ENCODE results near the gene PROCR. TPM values are rescaled to one million over a fixed set of nuclear protein-coding genes. Genes with fewer than 3 reads are reported as not detected.

Gene PROCR
- total RNA-seq, 4 donors from 2014 or later = 11.7 to 59.4 (median 35.9) TPM

DNA sequence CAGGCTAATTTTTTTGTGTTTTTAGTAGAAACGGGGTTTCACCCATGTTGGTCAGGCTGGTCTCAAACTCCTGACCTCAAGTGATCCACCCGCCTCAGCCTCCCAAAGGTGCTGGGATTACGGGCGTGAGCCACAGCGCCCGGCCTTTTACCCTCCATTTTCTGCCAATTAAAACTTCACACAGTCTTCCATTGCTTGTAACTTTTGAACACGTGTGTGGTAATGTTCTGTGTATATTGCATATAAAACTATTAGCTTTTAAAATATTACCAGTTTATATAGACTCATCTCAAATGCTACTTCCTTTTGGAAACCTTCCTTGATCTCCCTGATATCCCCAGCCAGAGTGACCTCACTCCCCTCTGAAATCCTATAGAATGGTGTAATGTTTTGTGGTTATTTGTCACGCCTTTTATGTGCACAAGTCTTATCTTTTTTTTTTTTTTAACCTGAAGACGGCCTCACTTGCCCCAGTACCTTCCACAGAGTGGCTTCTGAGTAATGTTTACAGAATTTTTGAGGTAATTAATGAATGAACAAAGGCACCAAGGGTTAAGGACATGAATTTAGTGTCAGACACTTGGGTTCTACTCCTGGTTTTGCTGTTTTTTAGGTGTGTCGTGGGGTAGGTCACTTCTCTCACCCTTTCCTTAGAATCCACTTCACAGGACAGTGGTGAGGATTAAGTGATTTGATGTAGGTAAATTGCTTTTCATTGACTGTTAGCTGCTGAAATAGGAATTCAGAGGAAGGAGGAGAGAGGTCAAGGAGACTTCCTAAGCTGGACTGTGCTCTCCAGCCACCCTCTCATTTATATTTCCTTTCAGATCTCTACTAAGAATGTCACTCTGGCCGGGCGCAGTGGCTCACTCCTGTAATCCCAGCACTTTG, 43.4 kb downstream of the PROCR start:
- Histone ChIP-seq H3K27ac (no peak overlapping the region), H3K27me3 (no peaks in the 10 kb centered on the region), H3K4me1 (no peaks in the 10 kb centered on the region), H3K4me3 (no peak overlapping the region), H3K9me3 (no peaks in the 10 kb centered on the region), H3K36me3 (peaks cover 0 to 58% of the 10 kb centered on the region in 2 donors)
- TF ChIP-seq POLR2A (IDR thresholded peaks at IDR 0.05) = no peak
- TF ChIP-seq POLR2AphosphoS5 (IDR thresholded peaks at IDR 0.05) = no peak
- TF ChIP-seq, protein P1, sequence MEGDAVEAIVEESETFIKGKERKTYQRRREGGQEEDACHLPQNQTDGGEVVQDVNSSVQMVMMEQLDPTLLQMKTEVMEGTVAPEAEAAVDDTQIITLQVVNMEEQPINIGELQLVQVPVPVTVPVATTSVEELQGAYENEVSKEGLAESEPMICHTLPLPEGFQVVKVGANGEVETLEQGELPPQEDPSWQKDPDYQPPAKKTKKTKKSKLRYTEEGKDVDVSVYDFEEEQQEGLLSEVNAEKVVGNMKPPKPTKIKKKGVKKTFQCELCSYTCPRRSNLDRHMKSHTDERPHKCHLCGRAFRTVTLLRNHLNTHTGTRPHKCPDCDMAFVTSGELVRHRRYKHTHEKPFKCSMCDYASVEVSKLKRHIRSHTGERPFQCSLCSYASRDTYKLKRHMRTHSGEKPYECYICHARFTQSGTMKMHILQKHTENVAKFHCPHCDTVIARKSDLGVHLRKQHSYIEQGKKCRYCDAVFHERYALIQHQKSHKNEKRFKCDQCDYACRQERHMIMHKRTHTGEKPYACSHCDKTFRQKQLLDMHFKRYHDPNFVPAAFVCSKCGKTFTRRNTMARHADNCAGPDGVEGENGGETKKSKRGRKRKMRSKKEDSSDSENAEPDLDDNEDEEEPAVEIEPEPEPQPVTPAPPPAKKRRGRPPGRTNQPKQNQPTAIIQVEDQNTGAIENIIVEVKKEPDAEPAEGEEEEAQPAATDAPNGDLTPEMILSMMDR (IDR thresholded peaks at IDR 0.05) = no peak
- no peak for TF ChIP-seq EP300 (IDR thresholded peaks at IDR 0.05)
- WGBS, 2 donors (ENCODE audit: low coverage in 1 of 2) = 91 to 93% methylated on average over 10 of the region's 12 CpGs
- ATAC-seq = no peak

DNA sequence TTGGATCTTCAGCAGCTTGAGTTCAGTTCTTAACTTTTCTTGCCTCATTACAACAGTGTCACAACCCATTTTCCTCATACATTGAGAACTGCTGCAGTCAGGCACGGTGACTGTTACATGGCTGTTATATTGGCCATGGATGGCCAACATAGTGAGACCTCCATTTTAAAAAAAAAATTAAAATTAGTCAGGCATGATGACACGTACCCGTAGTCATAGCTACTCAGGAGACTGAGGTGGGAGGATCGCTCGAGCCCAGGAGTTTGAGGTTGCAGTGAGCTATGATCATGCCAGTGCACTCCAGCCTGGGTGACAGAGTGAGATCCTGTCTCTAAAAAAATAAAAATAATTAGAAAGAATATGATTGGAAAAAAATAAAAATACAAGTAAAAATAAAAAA, 44.7 kb downstream of the PROCR start:
- H3K4me3 ChIP-seq = no peak overlapping the region
- 82 to 100% methylated on average over 3 to 4 of the region's 5 CpGs for WGBS, 2 donors (ENCODE audit: low coverage in 1 of 2)
- no peaks in the 10 kb centered on the region for H3K9me3 ChIP-seq
- H3K27ac ChIP-seq = no peak overlapping the region
- no peaks in the 10 kb centered on the region for H3K4me1 ChIP-seq
- peaks cover 0 to 47% of the 10 kb centered on the region in 2 donors for H3K36me3 ChIP-seq
- no peak for ATAC-seq
- TF ChIP-seq, protein P1 (IDR thresholded peaks at IDR 0.05) = no peak
- no peak for TF ChIP-seq EP300 (IDR thresholded peaks at IDR 0.05)
- TF ChIP-seq POLR2A (IDR thresholded peaks at IDR 0.05) = no peak
- TF ChIP-seq POLR2AphosphoS5 (IDR thresholded peaks at IDR 0.05) = no peak
- no peaks in the 10 kb centered on the region for H3K27me3 ChIP-seq

DNA sequence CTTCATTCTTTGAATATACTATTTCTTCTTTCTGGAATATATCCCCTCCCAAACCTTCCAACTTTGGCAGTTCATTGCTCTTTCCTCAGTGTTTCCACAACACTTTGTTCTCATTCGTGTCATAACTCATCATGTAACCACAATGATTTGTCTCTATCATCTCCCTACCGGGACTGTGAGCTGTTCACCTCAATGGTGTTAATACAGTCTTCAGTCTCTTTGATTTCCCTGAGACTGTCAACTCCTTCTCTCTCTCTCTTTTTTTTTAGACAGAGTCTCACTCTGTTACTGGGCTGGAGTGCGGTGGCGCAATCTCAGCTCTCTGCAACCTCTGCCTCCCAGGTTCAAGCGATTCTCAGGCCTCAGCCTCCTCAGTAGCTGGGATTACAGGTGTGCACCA, 52.1 kb downstream of the PROCR start:
- Histone ChIP-seq H3K36me3 (no peaks in the 10 kb centered on the region), H3K27ac (no peak overlapping the region), H3K4me3 (no peak overlapping the region), H3K27me3 (no peaks in the 10 kb centered on the region), H3K9me3 (no peaks in the 10 kb centered on the region), H3K4me1 (peaks cover 0 to 14% (median 0%) of the 10 kb centered on the region in 3 donors)
- ATAC-seq = no peak
- no peak for TF ChIP-seq POLR2A (IDR thresholded peaks at IDR 0.05)
- TF ChIP-seq, protein P1 (IDR thresholded peaks at IDR 0.05) = no peak
- TF ChIP-seq EP300 (IDR thresholded peaks at IDR 0.05) = no peak
- TF ChIP-seq POLR2AphosphoS5 (IDR thresholded peaks at IDR 0.05) = no peak
- 90 to 100% methylated on average over 2 to 5 of the region's 5 CpGs for WGBS, 2 donors (ENCODE audit: low coverage in 1 of 2)

DNA sequence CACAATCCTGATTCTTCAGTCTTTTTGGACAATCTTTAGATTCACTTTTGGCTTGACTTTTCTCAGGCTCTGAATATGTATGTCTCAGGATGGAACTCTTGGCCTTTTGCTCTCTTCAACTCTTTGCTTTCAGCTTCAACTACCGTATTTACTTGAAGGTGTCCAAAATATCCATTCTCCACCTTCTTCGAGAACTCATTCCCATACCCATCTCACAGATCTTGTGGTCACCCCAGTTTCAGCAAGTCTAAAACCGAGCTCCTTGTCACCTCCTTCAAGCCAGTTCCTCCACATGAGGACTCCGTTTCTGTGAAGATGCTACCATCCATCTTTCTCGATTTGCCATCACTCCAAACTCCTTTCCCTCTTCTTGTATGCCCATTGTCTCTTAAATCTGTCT, 52.7 kb downstream of the PROCR start:
- ATAC-seq = no peak
- Histone ChIP-seq H3K27me3 (no peaks in the 10 kb centered on the region), H3K4me1 (peaks cover 0 to 14% (median 0%) of the 10 kb centered on the region in 3 donors), H3K27ac (no peak overlapping the region), H3K36me3 (no peaks in the 10 kb centered on the region), H3K4me3 (no peak overlapping the region), H3K9me3 (no peaks in the 10 kb centered on the region)
- 87 to 100% methylated on average over 4 to 5 of the region's 5 CpGs for WGBS, 2 donors (ENCODE audit: low coverage in 1 of 2)
- TF ChIP-seq, protein P1 (IDR thresholded peaks at IDR 0.05) = no peak
- TF ChIP-seq POLR2AphosphoS5 (IDR thresholded peaks at IDR 0.05) (no peak), POLR2A (IDR thresholded peaks at IDR 0.05) (no peak), EP300 (IDR thresholded peaks at IDR 0.05) (no peak)
